Left forelimb (tissue), 1 donor: ENCODE results near the gene CNGA3.

Source experiments
- DNase-seq: peaks from one replicate; pipeline ENCODE4 v3.0.0-alpha.2; 2018; ENCODE audit warnings: low spot score

Gene CNGA3

DNA sequence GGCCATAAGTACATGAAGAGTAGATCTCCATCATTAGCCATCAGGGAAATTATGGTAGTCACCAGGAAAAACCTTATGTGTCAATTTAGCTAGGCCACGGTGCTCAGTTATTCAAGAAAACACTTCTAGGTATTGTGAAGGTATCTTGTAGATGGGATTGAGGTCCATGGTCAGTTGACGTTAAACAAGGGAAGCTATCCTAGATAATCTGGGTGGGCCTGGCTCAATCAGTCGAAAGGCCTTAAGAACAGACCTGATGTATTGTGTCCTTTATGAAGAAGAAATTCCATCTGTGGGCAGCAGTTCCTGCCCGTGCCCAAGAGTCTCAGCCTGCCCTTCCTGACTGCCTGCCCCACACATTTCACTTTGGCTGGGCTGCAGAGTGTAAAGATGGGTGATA lies 16.7 kb upstream of the CNGA3 start:
- no peak for DNase-seq

- no peak for DNase-seq
Observed at GRCh38 chr2:98332989-98333388, 13.3 kb upstream of the CNGA3 start.

GRCh38 chr2:98333922-98334321 lies 12.3 kb upstream of the CNGA3 start:
- DNase-seq: no peak

- no peak for DNase-seq
Observed at GRCh38 chr2:98334439-98335078, 11.7 kb upstream of the CNGA3 start.

- DNase-seq: no peak
Observed at GRCh38 chr2:98335271-98335670, 11.0 kb upstream of the CNGA3 start.

DNA sequence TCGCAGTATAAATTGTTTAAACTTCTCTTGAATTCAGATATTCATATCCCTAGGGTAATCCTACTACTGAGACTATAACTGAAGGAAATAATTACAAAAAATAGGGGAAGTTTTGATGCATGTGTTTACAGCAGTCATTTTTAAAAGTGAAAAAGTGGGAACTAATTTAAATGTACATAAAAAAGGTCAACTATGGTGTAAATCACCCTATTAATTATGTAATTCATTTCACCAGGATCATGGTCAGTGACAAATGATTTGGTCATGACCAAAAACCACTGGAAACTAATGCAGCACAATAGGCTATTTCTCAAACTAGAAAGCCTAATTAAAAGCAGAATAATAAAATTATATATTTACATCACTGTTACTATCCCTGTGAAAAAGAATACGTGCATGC lies 5.0 kb upstream of the CNGA3 start:
- no peak for DNase-seq

DNA sequence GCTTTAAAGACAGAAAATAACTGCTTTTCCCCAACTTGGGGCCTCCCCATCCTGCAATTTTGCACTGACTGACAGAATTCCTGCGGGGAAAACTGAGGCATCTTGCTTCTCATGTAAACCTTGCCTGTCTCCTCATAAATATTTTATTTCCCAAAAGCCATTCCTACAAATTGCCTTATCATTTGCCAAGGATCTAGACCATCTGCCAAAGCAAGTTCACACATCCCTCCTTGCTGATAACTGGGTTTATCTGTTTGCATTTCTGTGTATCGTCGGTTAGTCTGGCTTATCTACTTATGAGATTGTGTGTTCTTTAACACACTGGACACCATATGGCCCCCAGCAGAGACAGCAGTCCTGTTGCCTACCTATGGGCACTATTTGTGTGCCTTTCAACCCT lies 3.0 kb upstream of the CNGA3 start:
- no peak for DNase-seq

DNA sequence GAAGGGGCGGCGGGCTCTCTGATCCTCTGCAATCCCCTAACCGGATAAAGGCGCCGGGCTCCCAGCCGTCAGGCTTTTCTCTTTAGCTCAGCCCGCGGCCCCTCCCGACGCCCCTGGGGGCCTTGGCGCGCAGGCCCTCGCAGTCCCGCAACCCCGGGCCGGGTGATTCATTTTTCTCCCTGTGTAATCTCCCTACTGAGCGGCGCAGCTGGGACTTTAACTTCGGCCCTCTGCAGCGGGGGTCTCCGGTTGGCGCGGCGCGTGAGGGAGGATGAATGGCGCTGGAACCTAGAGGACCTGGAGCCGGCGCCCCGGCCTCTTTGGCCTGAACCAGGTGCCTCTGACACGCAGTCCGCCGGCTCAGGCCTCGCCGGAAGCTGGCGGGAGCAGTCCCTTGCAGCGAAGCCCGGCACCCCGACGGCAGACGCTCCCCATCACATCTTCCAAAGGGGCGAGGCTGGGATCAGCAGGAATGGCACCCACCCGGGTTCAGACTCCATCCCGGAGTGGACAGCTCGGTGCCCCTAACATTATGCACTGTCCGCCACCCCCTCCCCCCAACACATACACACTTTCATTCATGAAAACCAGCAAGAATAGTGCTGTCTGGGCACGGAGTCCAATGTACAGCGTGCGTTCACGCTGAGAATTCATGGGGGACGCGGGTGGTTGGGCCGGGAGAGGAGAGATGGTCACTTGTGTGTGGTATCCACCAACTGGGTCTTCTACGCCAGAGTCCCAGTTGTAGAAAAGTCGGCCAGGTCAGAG lies 1.2 kb downstream of the CNGA3 start:
- no peak for DNase-seq

GRCh38 chr2:98348066-98348561 lies 1.9 kb downstream of the CNGA3 start:
- no peak for DNase-seq

- DNase-seq: no peak
Observed at GRCh38 chr2:98350411-98350810, 4.2 kb downstream of the CNGA3 start.

- no peak for DNase-seq
Observed at GRCh38 chr2:98355881-98356280, 9.6 kb downstream of the CNGA3 start.

- no peak for DNase-seq
Observed at GRCh38 chr2:98356729-98357128, 10.5 kb downstream of the CNGA3 start.

DNA sequence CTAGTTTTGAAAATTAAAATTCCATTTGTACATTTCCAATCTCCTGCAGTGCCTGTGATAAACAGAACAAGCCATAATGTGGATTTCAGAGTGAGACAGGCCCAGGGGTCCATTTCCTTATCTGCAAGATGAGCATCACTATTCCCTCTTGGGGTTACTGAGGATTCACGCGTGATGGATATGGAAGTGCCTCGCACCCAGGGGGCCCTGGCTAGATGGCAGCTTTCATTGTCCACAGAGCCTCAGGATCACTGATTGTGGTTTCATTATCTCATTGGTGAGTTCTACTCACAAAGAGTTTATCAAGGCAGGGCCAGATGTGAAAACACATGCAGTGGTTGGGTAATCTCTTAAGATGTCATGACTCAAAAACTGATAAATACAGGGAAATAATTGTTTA lies 11.6 kb downstream of the CNGA3 start:
- DNase-seq: no peak

DNA sequence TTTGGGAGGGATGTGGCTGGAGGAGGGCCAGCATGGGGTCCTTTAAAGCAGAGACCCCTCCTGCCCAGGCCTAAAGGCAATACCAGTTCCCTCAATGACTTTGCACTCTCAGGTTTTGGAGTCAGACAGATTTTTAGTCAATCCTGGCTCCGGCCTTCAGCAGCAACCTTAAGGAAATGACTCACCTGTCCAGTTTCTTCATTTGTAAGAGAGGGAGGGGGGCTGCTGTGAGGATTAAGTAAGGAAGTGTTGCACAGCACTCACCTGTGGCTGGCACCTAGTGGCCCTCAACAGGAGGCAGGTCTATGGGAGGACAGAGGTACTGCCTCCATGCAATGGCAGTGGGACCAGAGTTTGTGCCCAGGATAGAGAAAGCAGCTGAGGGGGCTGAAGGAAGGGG lies 13.7 kb downstream of the CNGA3 start:
- DNase-seq: no peak

GRCh38 chr2:98367721-98368120 lies 21.5 kb downstream of the CNGA3 start:
- DNase-seq: no peak

DNA sequence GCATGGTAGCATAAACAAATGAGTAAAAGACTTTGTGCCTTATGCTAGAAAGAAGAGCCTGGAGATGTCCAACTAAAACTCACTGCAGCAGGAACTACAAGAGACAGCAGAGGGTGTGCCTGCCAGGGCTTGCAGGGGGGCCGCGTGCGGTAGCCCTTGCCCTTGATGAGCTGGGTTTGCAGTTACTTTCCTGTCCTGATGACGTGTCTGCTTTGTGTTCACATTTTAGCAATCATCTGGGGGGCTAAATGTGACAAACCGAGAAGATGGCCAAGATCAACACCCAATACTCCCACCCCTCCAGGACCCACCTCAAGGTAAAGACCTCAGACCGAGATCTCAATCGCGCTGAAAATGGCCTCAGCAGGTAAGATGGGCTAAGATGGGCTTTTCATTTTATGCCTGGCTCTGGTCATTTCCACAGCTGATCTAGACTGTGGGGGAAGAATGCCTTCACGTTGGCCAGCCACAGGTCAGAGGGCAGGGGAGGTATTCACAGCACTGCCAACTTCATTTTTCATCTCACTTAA lies 23.5 kb downstream of the CNGA3 start:
- peak; percentile 33 for DNase-seq

- DNase-seq: peak; percentile 26
Observed at GRCh38 chr2:98372121-98372520, 25.9 kb downstream of the CNGA3 start.

DNA sequence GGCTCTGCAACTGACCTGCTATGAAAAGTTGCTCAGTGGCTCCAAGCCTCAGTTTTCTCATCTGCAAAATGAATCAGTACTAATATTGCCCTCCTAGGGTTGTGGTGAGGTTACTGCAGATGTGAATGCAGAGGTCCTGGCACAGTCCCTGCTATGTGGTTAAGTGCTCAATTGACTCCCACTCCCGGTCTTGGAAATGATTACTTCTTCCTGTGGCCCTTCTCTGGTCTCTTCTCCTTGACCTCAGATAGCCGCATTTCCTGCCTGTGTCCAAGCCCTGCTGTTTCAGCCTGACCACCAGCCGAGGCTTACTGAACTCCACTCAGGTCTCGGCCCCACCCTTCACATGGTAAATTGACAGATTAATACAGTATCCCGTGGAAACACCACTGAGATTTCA lies 26.3 kb downstream of the CNGA3 start:
- DNase-seq: peak; percentile 9

- DNase-seq: peak; percentile 18
Observed at GRCh38 chr2:98374286-98374685, 28.0 kb downstream of the CNGA3 start.

DNA sequence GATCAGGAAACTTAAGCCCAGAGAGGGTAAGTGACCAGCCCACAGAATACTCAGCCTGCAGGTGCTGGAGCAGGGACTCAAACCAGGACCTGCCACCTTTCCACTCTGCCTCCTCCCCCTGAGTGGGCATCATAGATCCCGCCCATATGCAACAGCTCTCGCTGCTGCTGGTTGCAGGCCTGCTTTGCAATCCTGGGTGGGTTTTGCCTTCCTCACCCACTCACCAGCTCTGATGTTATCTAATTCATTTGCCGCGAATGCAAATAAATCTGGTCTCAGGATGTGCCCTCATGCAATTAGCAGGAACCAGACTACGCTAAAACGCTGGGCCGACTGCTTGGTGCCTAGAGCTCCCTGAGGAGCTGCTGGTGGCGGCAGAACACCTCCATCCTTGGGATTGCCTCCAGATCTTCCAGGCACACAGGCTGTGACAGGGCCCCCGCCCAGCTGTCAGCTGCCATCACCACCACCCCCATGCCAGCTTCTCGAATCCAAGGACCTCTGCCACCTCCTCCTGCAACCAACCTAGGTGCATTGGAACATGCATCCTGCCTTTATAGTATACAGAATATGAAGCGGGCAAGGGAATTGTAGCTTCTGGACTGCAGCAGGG lies 28.8 kb downstream of the CNGA3 start:
- DNase-seq: no peak

GRCh38 chr2:98376301-98376910 lies 30.1 kb downstream of the CNGA3 start:
- DNase-seq: no peak

GRCh38 chr2:98376996-98377395 lies 30.7 kb downstream of the CNGA3 start:
- no peak for DNase-seq

GRCh38 chr2:98377544-98377943 lies 31.3 kb downstream of the CNGA3 start:
- DNase-seq: no peak
